SJSA1 (cell line): ENCODE data around the gene SPTBN1. TPM values are rescaled to one million over a fixed set of nuclear protein-coding genes. Genes with fewer than 3 reads are reported as not detected.

Source experiments
- DNase-seq, 2 experiments: peaks; one replicate each; pipeline ENCODE4 v3.0.0-alpha.2; 2015 to 2020; ENCODE audit warnings: low spot score in 2 of 2, low read depth in 1 of 2
- H3K27ac ChIP-seq: fragments of 250-450 bp; sonication (Bioruptor Pico); 2 replicates; pipeline ENCODE4 v1.5.1; 2020; ENCODE audit warnings: mild to moderate bottlenecking, moderate library complexity
- H3K27me3 ChIP-seq: fragments of 250-450 bp; sonication (Bioruptor Pico); replicated peaks from 2 replicates; pipeline ENCODE4 v1.5.1; 2020; ENCODE audit warnings: mild to moderate bottlenecking, moderate library complexity
- H3K36me3 ChIP-seq: fragments of 250-450 bp; sonication (Bioruptor Pico); 2 replicates; pipeline ENCODE4 v1.5.1; 2020; ENCODE audit warnings: mild to moderate bottlenecking
- H3K4me1 ChIP-seq: fragments of 250-450 bp; sonication (Bioruptor Pico); replicated peaks from 2 replicates; pipeline ENCODE4 v1.6.1; 2021; ENCODE audit warnings: mild to moderate bottlenecking
- H3K4me3 ChIP-seq: fragments of 250-450 bp; sonication (Bioruptor Pico); 2 replicates; pipeline ENCODE4 v1.5.1; 2020; ENCODE audit warnings: mild to moderate bottlenecking
- H3K9me3 ChIP-seq: fragments of 250-450 bp; sonication (Bioruptor Pico); replicated peaks from 2 replicates; pipeline ENCODE4 v1.5.1; 2020; ENCODE audit warnings: mild to moderate bottlenecking
- total RNA-seq: library from RNA; depleted of rRNA; stranded (reverse); fragments of >200 nt; shearing (Covaris generic); gene quantifications from 2 replicates; pipeline ENCODE4 v1.2.3, GENCODE V29; 2014

The SPTBN1 gene
- total RNA-seq, 1 experiment from 2014 or later, result 180 TPM

- Histone ChIP-seq H3K36me3 (peaks cover 16% of the 10 kb centered on the region), H3K4me1 (peaks cover 58% of the 10 kb centered on the region), H3K4me3 (no peak overlapping the region), H3K9me3 (no peaks in the 10 kb centered on the region), H3K27ac (peak overlapping the region; percentile 93), H3K27me3 (no peaks in the 10 kb centered on the region)
- DNase-seq, result peak in 1 of 2 experiments; percentile 23
Observed at GRCh38 chr2:54569745-54570301, 113.7 kb downstream of the SPTBN1 start.

GRCh38 chr2:54570321-54570855, 114.3 kb downstream of the SPTBN1 start:
- H3K4me3 ChIP-seq, result no peak overlapping the region
- H3K4me1 ChIP-seq, result peaks cover 58% of the 10 kb centered on the region
- H3K27me3 ChIP-seq, result no peaks in the 10 kb centered on the region
- H3K36me3 ChIP-seq, result peaks cover 12% of the 10 kb centered on the region
- DNase-seq, result no peak
- H3K9me3 ChIP-seq, result no peaks in the 10 kb centered on the region
- peak overlapping the region; percentile 93 for H3K27ac ChIP-seq

GRCh38 chr2:54570925-54571694, 115.0 kb downstream of the SPTBN1 start:
- peaks cover 58% of the 10 kb centered on the region for H3K4me1 ChIP-seq
- H3K36me3 ChIP-seq, result peaks cover 12% of the 10 kb centered on the region
- H3K4me3 ChIP-seq, result no peak overlapping the region
- H3K27me3 ChIP-seq, result no peaks in the 10 kb centered on the region
- H3K9me3 ChIP-seq, result no peaks in the 10 kb centered on the region
- peak overlapping the region; percentile 93 for H3K27ac ChIP-seq
- DNase-seq, result peak; percentile 90 to 92

- Histone ChIP-seq H3K27me3 (no peaks in the 10 kb centered on the region), H3K36me3 (peaks cover 20% of the 10 kb centered on the region), H3K4me3 (no peak overlapping the region), H3K9me3 (no peaks in the 10 kb centered on the region), H3K27ac (peak overlapping the region; percentile 93), H3K4me1 (peaks cover 58% of the 10 kb centered on the region)
- peak in 1 of 2 experiments; percentile 83 for DNase-seq
Observed at GRCh38 chr2:54572262-54572635, 116.1 kb downstream of the SPTBN1 start.

GRCh38 chr2:54572636-54573536, 116.8 kb downstream of the SPTBN1 start:
- H3K27ac ChIP-seq, result peak overlapping the region; percentile 93
- no peaks in the 10 kb centered on the region for H3K9me3 ChIP-seq
- H3K27me3 ChIP-seq, result no peaks in the 10 kb centered on the region
- peaks cover 26% of the 10 kb centered on the region for H3K36me3 ChIP-seq
- no peak overlapping the region for H3K4me3 ChIP-seq
- DNase-seq, result peak; percentile 52 to 71
- H3K4me1 ChIP-seq, result peaks cover 58% of the 10 kb centered on the region

- H3K4me3 ChIP-seq, result no peak overlapping the region
- no peaks in the 10 kb centered on the region for H3K9me3 ChIP-seq
- H3K27me3 ChIP-seq, result no peaks in the 10 kb centered on the region
- peaks cover 31% of the 10 kb centered on the region for H3K36me3 ChIP-seq
- H3K4me1 ChIP-seq, result peaks cover 58% of the 10 kb centered on the region
- peak overlapping the region; percentile 93 for H3K27ac ChIP-seq
- DNase-seq, result no peak
Observed at GRCh38 chr2:54573537-54573919, 117.4 kb downstream of the SPTBN1 start.

GRCh38 chr2:54574107-54574859, 118.2 kb downstream of the SPTBN1 start:
- H3K9me3 ChIP-seq, result no peaks in the 10 kb centered on the region
- no peak overlapping the region for H3K4me3 ChIP-seq
- peaks cover 31% of the 10 kb centered on the region for H3K36me3 ChIP-seq
- DNase-seq, result no peak
- no peaks in the 10 kb centered on the region for H3K27me3 ChIP-seq
- peak overlapping the region; percentile 93; the same call in 1 of the 2 replicates for H3K27ac ChIP-seq
- H3K4me1 ChIP-seq, result peaks cover 53% of the 10 kb centered on the region

GRCh38 chr2:54574860-54575247, 118.7 kb downstream of the SPTBN1 start:
- Histone ChIP-seq H3K4me1 (peaks cover 47% of the 10 kb centered on the region), H3K36me3 (peaks cover 31% of the 10 kb centered on the region), H3K27me3 (no peaks in the 10 kb centered on the region), H3K9me3 (no peaks in the 10 kb centered on the region), H3K4me3 (no peak overlapping the region), H3K27ac (no peak overlapping the region)
- no peak for DNase-seq

- Histone ChIP-seq H3K9me3 (no peaks in the 10 kb centered on the region), H3K4me3 (no peak overlapping the region), H3K4me1 (peaks cover 41% of the 10 kb centered on the region), H3K36me3 (peaks cover 31% of the 10 kb centered on the region), H3K27me3 (no peaks in the 10 kb centered on the region), H3K27ac (no peak overlapping the region)
- DNase-seq, result no peak
Observed at GRCh38 chr2:54575379-54575888, 119.3 kb downstream of the SPTBN1 start.

GRCh38 chr2:54577035-54577434, 120.9 kb downstream of the SPTBN1 start:
- DNase-seq, result no peak
- no peak overlapping the region for H3K4me3 ChIP-seq
- H3K27ac ChIP-seq, result no peak overlapping the region

GRCh38 chr2:54577944-54578647, 122.0 kb downstream of the SPTBN1 start:
- H3K36me3 ChIP-seq, result peaks cover 27% of the 10 kb centered on the region
- no peak for DNase-seq
- H3K27me3 ChIP-seq, result no peaks in the 10 kb centered on the region
- no peak overlapping the region for H3K27ac ChIP-seq
- H3K9me3 ChIP-seq, result no peaks in the 10 kb centered on the region
- H3K4me1 ChIP-seq, result peaks cover 16% of the 10 kb centered on the region
- no peak overlapping the region for H3K4me3 ChIP-seq

More at GRCh38 chr2:54577035-54577434, 120.9 kb downstream of the SPTBN1 start:
- no peaks in the 10 kb centered on the region for H3K27me3 ChIP-seq
- peaks cover 25% of the 10 kb centered on the region for H3K4me1 ChIP-seq
- H3K36me3 ChIP-seq, result peaks cover 31% of the 10 kb centered on the region
- no peaks in the 10 kb centered on the region for H3K9me3 ChIP-seq

- Histone ChIP-seq H3K4me1 (peaks cover 10% of the 10 kb centered on the region), H3K27me3 (no peaks in the 10 kb centered on the region), H3K9me3 (no peaks in the 10 kb centered on the region), H3K36me3 (peaks cover 27% of the 10 kb centered on the region), H3K27ac (no peak overlapping the region), H3K4me3 (no peak overlapping the region)
- DNase-seq, result no peak
Observed at GRCh38 chr2:54578648-54579045, 122.5 kb downstream of the SPTBN1 start.
